ENCODE measurements around the gene LGALS3BP. TPM values are rescaled to one million over a fixed set of nuclear protein-coding genes. Genes with fewer than 3 reads are reported as not detected.

LGALS3BP gene
- total and polyA plus RNA-seq, 2 of the 13 experiments (the other 11 are each of a cell fraction or from before 2014, with no cell fraction given), result 137 to 332 TPM

- peaks cover 31% of the 10 kb centered on the region for H3K4me1 ChIP-seq (ENCODE audit: insufficient read depth, low read length)
- in situ Hi-C loops (cut with HindIII; ENCODE audit: extremely low pct_ligation_motif_present, low pct_unique_long_range_greater_than_20kb), result no loop called here
- H3K4me2 ChIP-seq (ENCODE audit: low read depth, low read length), result no peak overlapping the region
- no peaks in the 10 kb centered on the region for H4K20me1 ChIP-seq (ENCODE audit: insufficient read depth, low read length)
- H3K9me3 ChIP-seq (ENCODE audit: low read length), result no peaks in the 10 kb centered on the region
- 64% methylated on average over 11 of the region's 11 CpGs for WGBS (ENCODE audit: low lambda C conversion rate)
- TF ChIP-seq CTCF (CRISPR knock-in tag; IDR thresholded peaks at IDR 0.05), result no peak
- no peak for FAIRE-seq
- no TSS peak for BruUV-seq (replicated peaks)
- no peaks in the 10 kb centered on the region for H3K36me3 ChIP-seq (replicated peaks in 1 of 2; ENCODE audit: control insufficient read depth in 1 of 2, insufficient read depth in 2 of 2, low read length in 2 of 2)
- no peak overlapping the region for H3K4me3 ChIP-seq (replicated peaks in 1 of 3; ENCODE audit: insufficient read depth in 1 of 3, low read depth in 2 of 3, low read length in 3 of 3)
- H3K27me3 ChIP-seq (ENCODE audit: control insufficient read depth in 1 of 2, insufficient read depth in 2 of 2, low read length in 2 of 2), result peaks cover 5 to 27% of the 10 kb centered on the region in 2 experiments; a peak in 4 of 5 replicates
- H3K9ac ChIP-seq (ENCODE audit: insufficient read depth, low read depth, low read length), result no peak overlapping the region
- ChIA-PET POLR2A (no interaction called here), CTCF (ENCODE audit: low intra/inter-chr PET ratio, low total read pairs) (no interaction called here)
- intact Hi-C loops (cut with micrococcal nuclease; ENCODE audit: unreplicated experiment), result loop anchor here (10.0 kb wide), 1 partner anchor 1647 kb away; no protein-coding TSS in a partner anchor
- DNase-seq (ENCODE audit: low spot score), result no peak
- H2AFZ ChIP-seq (ENCODE audit: low read length), result no peak overlapping the region
- no peak for ATAC-seq
- no peaks in the 10 kb centered on the region for H3K79me2 ChIP-seq (ENCODE audit: insufficient read depth, low read length)
- H3K27ac ChIP-seq (ENCODE audit: extremely low read length, insufficient read depth, low read length), result no peak overlapping the region
Measured at GRCh38 chr17:78937561-78937960, 42.2 kb downstream of the LGALS3BP start.

- Histone ChIP-seq H3K4me2 (ENCODE audit: low read depth, low read length) (no peak overlapping the region), H2AFZ (ENCODE audit: low read length) (no peak overlapping the region), H3K27ac (ENCODE audit: extremely low read length, insufficient read depth, low read length) (no peak overlapping the region), H3K36me3 (replicated peaks in 1 of 2; ENCODE audit: control insufficient read depth in 1 of 2, insufficient read depth in 2 of 2, low read length in 2 of 2) (no peaks in the 10 kb centered on the region), H3K27me3 (ENCODE audit: control insufficient read depth in 1 of 2, insufficient read depth in 2 of 2, low read length in 2 of 2) (peaks cover 7 to 38% of the 10 kb centered on the region in 2 experiments; a peak in 4 of 5 replicates), H3K9me3 (ENCODE audit: low read length) (no peaks in the 10 kb centered on the region), H4K20me1 (ENCODE audit: insufficient read depth, low read length) (no peaks in the 10 kb centered on the region), H3K9ac (ENCODE audit: insufficient read depth, low read depth, low read length) (no peak overlapping the region), H3K4me1 (ENCODE audit: insufficient read depth, low read length) (peaks cover 32% of the 10 kb centered on the region), H3K4me3 (replicated peaks in 1 of 3; ENCODE audit: insufficient read depth in 1 of 3, low read depth in 2 of 3, low read length in 3 of 3) (no peak overlapping the region), H3K79me2 (ENCODE audit: insufficient read depth, low read length) (no peaks in the 10 kb centered on the region)
- BruUV-seq (replicated peaks), result no TSS peak
- DNase-seq (ENCODE audit: low spot score), result no peak
- intact Hi-C loops (cut with micrococcal nuclease; ENCODE audit: unreplicated experiment) (loop anchor here (10.0 kb wide), 1 partner anchor 1649 kb away; no protein-coding TSS in a partner anchor), in situ Hi-C loops (cut with HindIII; ENCODE audit: extremely low pct_ligation_motif_present, low pct_unique_long_range_greater_than_20kb) (no loop called here)
- no peak; the same call in 2 of the 3 replicates for ATAC-seq
- TF ChIP-seq FOSL2 (CRISPR knock-in tag; IDR thresholded peaks at IDR 0.05) (peak; percentile 85), ZBTB2 (CRISPR knock-in tag; IDR thresholded peaks at IDR 0.05; ENCODE audit: low read depth) (no peak), RXRA (CRISPR knock-in tag; IDR thresholded peaks at IDR 0.05) (0 out of 2 replicates have a peak, but pooled peaks have one; percentile 13), MXI1 (IDR thresholded peaks at IDR 0.05; ENCODE audit: borderline replicate concordance, low read depth, low read length) (0 out of 3 replicates have a peak, but pooled peaks have one; percentile 30), NCOA2 (CRISPR knock-in tag; IDR thresholded peaks at IDR 0.05) (no peak), SAP130 (CRISPR knock-in tag; IDR thresholded peaks at IDR 0.05; ENCODE audit: low read depth) (peak; percentile 30; the same call in 1 of the 2 replicates)
- 35% methylated on average over 33 of the region's 33 CpGs for WGBS (ENCODE audit: low lambda C conversion rate)
- FAIRE-seq, result no peak
- ChIA-PET CTCF (ENCODE audit: low intra/inter-chr PET ratio, low total read pairs) (no interaction called here), POLR2A (interaction anchor here (1.1 to 2.4 kb wide), 3 partner anchors 44 to 74 kb away, joined by 3 to 7 read pairs (median 3); partner anchors contain the start of gene LGALS3BP)
Measured at GRCh38 chr17:78935419-78936323, 44.1 kb downstream of the LGALS3BP start.

All from HepG2 (cell line).